ENCODE measurements around the gene TUBGCP3. TPM values are rescaled to one million over a fixed set of nuclear protein-coding genes. Genes with fewer than 3 reads are reported as not detected.

The TUBGCP3 gene
- total and polyA plus RNA-seq, 2 donors (not counting 1 experiment from before 2014, with no cell fraction given): 30.6 to 65.1 TPM

DNA sequence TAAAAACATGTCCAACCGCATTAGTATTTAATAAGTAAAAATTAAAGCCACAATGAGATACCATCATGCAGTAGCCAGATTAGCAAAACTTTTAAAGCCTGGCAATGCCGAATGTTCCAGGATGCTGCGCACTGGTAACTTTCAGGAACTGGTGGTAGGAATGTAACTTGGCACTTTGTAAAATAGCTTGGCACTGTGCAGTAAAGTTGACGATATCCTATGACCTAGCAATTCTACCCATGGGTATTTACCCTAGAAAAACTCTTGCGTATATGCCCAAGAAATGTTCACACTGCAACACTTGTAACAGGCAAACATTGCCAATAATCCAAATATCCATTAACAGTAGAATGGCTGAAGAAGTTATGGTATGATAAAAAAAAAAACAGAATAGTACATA lies 114.1 kb downstream of the TUBGCP3 start:
- DNase-seq: no peak
- Histone ChIP-seq H2AFZ (ENCODE audit: insufficient read depth, low read depth, low read length, poor library complexity, severe bottlenecking) (no peak overlapping the region), H3K27me3 (replicated peaks in 1 of 4; ENCODE audit: control extremely low read depth in 1 of 4, control insufficient read depth in 3 of 4, insufficient read depth in 4 of 4, low read length in 3 of 4) (no peaks in the 10 kb centered on the region), H3K4me3 (ENCODE audit: control extremely low read depth in 1 of 5, extremely low read depth in 1 of 5, insufficient read depth in 1 of 5, low read depth in 2 of 5, low read length in 4 of 5) (no peak overlapping the region), H3K4me2 (replicated peaks; ENCODE audit: low read depth, low read length, poor library complexity, severe bottlenecking) (no peak overlapping the region), H3K9me3 (ENCODE audit: control extremely low read depth in 1 of 3, control insufficient read depth in 2 of 3, insufficient read depth in 1 of 3, low read length in 2 of 3) (peaks cover 0 to 4% (median 0%) of the 10 kb centered on the region in 3 donors), H3K36me3 (replicated peaks in 1 of 2; ENCODE audit: control extremely low read depth in 1 of 2, control insufficient read depth in 1 of 2, extremely low read depth in 1 of 2, insufficient read depth in 2 of 2, low read length in 1 of 2) (no peaks in the 10 kb centered on the region), H3K4me1 (ENCODE audit: control insufficient read depth in 2 of 2, insufficient read depth in 2 of 2, low read length in 2 of 2) (no peaks in the 10 kb centered on the region), H3K79me2 (ENCODE audit: control insufficient read depth, insufficient read depth, low read length) (no peaks in the 10 kb centered on the region), H4K20me1 (ENCODE audit: control insufficient read depth, insufficient read depth, low read length, poor library complexity, severe bottlenecking) (no peaks in the 10 kb centered on the region), H3K9ac (ENCODE audit: low read length) (no peak overlapping the region), H3K27ac (ENCODE audit: low read length in 2 of 2) (no peak overlapping the region)
- no peaks in the 10 kb centered on the region for H3K4me1 Mint-ChIP-seq
- intact Hi-C loops (cut with micrococcal nuclease): no loop called here
- WGBS (ENCODE audit: insufficient coverage): no CpG with 5 or more reads among the region's 5 CpGs
- no peak overlapping the region for H3K4me3 Mint-ChIP-seq
- no peaks in the 10 kb centered on the region for H3K27me3 Mint-ChIP-seq
- CTCF ChIA-PET: no interaction called here
- ATAC-seq (ENCODE audit: low read depth): no peak
- H3K9me3 Mint-ChIP-seq (ENCODE audit: insufficient read depth): peaks cover 7% of the 10 kb centered on the region
- TF ChIP-seq, protein P1, sequence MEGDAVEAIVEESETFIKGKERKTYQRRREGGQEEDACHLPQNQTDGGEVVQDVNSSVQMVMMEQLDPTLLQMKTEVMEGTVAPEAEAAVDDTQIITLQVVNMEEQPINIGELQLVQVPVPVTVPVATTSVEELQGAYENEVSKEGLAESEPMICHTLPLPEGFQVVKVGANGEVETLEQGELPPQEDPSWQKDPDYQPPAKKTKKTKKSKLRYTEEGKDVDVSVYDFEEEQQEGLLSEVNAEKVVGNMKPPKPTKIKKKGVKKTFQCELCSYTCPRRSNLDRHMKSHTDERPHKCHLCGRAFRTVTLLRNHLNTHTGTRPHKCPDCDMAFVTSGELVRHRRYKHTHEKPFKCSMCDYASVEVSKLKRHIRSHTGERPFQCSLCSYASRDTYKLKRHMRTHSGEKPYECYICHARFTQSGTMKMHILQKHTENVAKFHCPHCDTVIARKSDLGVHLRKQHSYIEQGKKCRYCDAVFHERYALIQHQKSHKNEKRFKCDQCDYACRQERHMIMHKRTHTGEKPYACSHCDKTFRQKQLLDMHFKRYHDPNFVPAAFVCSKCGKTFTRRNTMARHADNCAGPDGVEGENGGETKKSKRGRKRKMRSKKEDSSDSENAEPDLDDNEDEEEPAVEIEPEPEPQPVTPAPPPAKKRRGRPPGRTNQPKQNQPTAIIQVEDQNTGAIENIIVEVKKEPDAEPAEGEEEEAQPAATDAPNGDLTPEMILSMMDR (IDR thresholded peaks at IDR 0.05): no peak
- no peak for TF ChIP-seq EZH2 (IDR thresholded peaks at IDR 0.05; ENCODE audit: borderline replicate concordance, insufficient read depth, low read depth, low read length, poor library complexity, severe bottlenecking)
- POLR2A ChIA-PET: no interaction called here
- H3K27ac Mint-ChIP-seq: no peak overlapping the region

- DNase-seq (no peak), ATAC-seq (ENCODE audit: low read depth) (no peak)
- H3K36me3 ChIP-seq (replicated peaks in 1 of 2; ENCODE audit: control extremely low read depth in 1 of 2, control insufficient read depth in 1 of 2, extremely low read depth in 1 of 2, insufficient read depth in 2 of 2, low read length in 1 of 2): no peaks in the 10 kb centered on the region
- CTCF ChIA-PET: no interaction called here
- Mint-ChIP-seq H3K4me1 (no peaks in the 10 kb centered on the region), H3K9me3 (ENCODE audit: insufficient read depth) (peaks cover 7% of the 10 kb centered on the region), H3K4me3 (no peak overlapping the region), H3K27me3 (no peaks in the 10 kb centered on the region), H3K27ac (no peak overlapping the region)
- no peaks in the 10 kb centered on the region for H3K79me2 ChIP-seq (ENCODE audit: control insufficient read depth, insufficient read depth, low read length)
- peaks cover 0 to 4% (median 0%) of the 10 kb centered on the region in 3 donors for H3K9me3 ChIP-seq (ENCODE audit: control extremely low read depth in 1 of 3, control insufficient read depth in 2 of 3, insufficient read depth in 1 of 3, low read length in 2 of 3)
- H3K27me3 ChIP-seq (replicated peaks in 1 of 4; ENCODE audit: control extremely low read depth in 1 of 4, control insufficient read depth in 3 of 4, insufficient read depth in 4 of 4, low read length in 3 of 4): no peaks in the 10 kb centered on the region
- POLR2A ChIA-PET: no interaction called here
- no peaks in the 10 kb centered on the region for H3K4me1 ChIP-seq (ENCODE audit: control insufficient read depth in 2 of 2, insufficient read depth in 2 of 2, low read length in 2 of 2)
- WGBS (ENCODE audit: insufficient coverage): 87% methylated on average over 11 of the region's 14 CpGs
- H3K4me2 ChIP-seq (replicated peaks; ENCODE audit: low read depth, low read length, poor library complexity, severe bottlenecking): no peak overlapping the region
- no peak overlapping the region for H3K27ac ChIP-seq (ENCODE audit: low read length in 2 of 2)
- TF ChIP-seq, protein P1 (IDR thresholded peaks at IDR 0.05): no peak
- TF ChIP-seq EZH2 (IDR thresholded peaks at IDR 0.05; ENCODE audit: borderline replicate concordance, insufficient read depth, low read depth, low read length, poor library complexity, severe bottlenecking): no peak
- intact Hi-C loops (cut with micrococcal nuclease): no loop called here
- H4K20me1 ChIP-seq (ENCODE audit: control insufficient read depth, insufficient read depth, low read length, poor library complexity, severe bottlenecking): no peaks in the 10 kb centered on the region
- no peak overlapping the region for H3K9ac ChIP-seq (ENCODE audit: low read length)
- no peak overlapping the region for H2AFZ ChIP-seq (ENCODE audit: insufficient read depth, low read depth, low read length, poor library complexity, severe bottlenecking)
- no peak overlapping the region for H3K4me3 ChIP-seq (ENCODE audit: control extremely low read depth in 1 of 5, extremely low read depth in 1 of 5, insufficient read depth in 1 of 5, low read depth in 2 of 5, low read length in 4 of 5)
These were observed 118.7 kb downstream of the TUBGCP3 start for GRCh38 chr13:112469071-112469745.

Data from B cell (primary cell).